HG03378 (cell line): ENCODE results near the gene TRIM5.
"Not testable (repeated sequence)": the region's sequence is repeated elsewhere in the genome, so short reads cannot be mapped to it uniquely, and the experiment has no call there.

Experiments used
- ATAC-seq: cut with Tn5 transposase; IDR thresholded peaks from one replicate; pipeline ENCODE4 v1.9.1; 2021; ENCODE audit warnings: mild to moderate bottlenecking, moderate library complexity; ENCODE audit not compliant: unreplicated experiment

Gene TRIM5, protein sequence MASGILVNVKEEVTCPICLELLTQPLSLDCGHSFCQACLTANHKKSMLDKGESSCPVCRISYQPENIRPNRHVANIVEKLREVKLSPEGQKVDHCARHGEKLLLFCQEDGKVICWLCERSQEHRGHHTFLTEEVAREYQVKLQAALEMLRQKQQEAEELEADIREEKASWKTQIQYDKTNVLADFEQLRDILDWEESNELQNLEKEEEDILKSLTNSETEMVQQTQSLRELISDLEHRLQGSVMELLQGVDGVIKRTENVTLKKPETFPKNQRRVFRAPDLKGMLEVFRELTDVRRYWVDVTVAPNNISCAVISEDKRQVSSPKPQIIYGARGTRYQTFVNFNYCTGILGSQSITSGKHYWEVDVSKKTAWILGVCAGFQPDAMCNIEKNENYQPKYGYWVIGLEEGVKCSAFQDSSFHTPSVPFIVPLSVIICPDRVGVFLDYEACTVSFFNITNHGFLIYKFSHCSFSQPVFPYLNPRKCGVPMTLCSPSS

GRCh38 chr11:5684646-5685362, at the start of gene TRIM5:
Gene TRIM5, minus strand, starts transcription at chr11:5685074. Its CDS starts 4,897 bp downstream, at chr11:5680177.
- ATAC-seq, result peak; percentile 70

DNA sequence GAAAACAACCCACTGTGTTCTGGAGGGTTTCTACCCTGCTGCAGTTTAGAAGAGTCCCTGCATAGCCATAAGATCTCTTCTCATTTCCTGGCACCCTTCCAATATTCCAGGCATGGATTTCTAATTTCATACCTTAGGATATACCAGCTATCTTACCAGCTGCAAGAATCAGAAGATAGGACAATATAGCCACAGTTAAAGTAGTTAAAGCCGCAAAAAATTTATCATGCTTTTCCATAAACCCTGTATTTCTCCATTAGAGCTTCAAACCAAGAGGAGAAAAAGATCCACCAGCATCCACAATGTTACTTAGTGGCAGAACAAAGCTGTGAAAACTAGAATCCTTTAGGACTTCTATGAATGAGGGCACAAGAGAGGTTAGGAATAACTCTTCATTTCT, 42.8 kb upstream of the TRIM5 start:
- ATAC-seq, result no peak

GRCh38 chr11:5726351-5726750, 41.5 kb upstream of the TRIM5 start:
- ATAC-seq, result no peak

GRCh38 chr11:5722622-5723021, 37.7 kb upstream of the TRIM5 start:
- no peak for ATAC-seq

DNA sequence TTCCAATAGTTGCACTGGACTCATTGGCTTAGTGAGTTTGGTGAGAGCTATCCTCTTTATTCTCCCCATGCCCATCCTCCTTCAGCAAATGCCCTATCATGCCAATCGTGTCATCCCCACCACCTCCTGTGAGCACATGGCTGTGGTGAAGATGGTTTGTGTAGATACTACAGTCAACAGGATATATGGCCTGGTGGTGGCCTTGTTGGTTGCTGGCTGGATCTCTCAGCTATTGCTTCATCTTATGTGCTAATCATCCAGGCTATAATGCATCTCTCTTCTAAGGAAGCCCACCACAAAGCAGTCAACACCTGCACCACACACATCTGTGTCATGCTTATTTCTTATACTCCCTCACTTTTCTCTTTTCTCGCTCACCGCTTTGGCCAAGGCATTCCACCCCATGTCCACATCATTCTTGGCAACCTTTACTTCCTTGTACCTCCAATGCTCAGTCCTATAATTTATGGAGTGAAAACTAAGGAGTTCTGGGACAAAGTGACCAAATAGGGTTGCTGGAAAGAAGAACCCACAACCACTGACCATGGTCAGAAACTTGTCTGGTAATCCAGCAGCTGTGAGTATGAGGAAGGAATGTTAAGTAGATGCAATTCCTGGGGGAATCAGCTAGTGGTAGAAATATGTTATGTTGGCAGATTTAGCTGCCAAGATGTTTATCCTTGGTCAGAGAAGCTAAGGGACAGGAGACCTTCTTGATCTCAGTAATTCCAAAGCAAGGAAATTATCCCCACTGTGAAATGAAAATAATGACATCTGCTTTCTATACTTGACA, 35.0 kb upstream of the TRIM5 start:
- no peak for ATAC-seq

DNA sequence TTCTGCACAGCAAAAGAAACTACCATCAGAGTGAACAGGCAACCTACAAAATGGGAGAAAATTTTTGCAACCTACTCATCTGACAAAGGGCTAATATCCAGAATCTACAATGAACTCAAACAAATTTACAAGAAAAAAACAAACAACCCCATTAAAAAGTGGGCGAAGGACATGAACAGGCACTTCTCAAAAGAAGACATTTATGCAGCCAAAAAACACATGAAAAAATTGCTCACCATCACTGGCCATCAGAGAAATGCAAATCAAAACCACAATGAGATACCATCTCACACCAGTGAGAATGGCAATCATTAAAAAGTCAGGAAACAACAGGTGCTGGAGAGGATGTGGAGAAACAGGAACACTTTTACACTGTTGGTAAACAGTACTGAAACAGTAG, 31.6 kb upstream of the TRIM5 start:
- ATAC-seq, result not testable (repeated sequence)

- no peak for ATAC-seq
Observed at GRCh38 chr11:5713695-5714094, 28.8 kb upstream of the TRIM5 start.

GRCh38 chr11:5712507-5712906, 27.6 kb upstream of the TRIM5 start:
- no peak for ATAC-seq

GRCh38 chr11:5705688-5706087, 20.8 kb upstream of the TRIM5 start:
- no peak for ATAC-seq

GRCh38 chr11:5703741-5704536, 19.1 kb upstream of the TRIM5 start:
- peak; percentile 84 for ATAC-seq

DNA sequence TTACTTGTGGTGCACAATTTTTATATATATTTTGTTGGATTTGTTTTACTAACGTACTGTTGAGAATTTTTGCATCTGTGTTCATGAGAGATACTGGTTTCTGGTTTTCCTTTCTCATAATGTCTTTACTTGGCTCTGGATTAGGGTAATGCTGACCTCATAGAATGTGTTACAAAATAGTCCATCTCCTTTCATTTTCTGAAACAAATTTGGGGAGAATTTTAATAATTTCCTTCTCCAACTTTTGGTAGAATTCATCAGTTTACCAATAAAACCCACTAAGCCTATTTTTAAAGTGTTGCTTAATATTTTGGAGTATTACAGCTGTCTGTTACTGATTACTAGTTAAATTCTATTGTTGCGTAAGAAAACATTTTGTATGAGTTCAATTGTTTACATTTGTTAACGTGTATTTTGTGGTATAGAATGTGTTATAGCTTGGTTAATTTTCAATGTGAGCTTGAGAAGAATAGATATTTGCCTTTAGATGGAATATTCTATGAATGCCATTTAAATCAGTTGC, 16.2 kb upstream of the TRIM5 start:
- ATAC-seq, result no peak

DNA sequence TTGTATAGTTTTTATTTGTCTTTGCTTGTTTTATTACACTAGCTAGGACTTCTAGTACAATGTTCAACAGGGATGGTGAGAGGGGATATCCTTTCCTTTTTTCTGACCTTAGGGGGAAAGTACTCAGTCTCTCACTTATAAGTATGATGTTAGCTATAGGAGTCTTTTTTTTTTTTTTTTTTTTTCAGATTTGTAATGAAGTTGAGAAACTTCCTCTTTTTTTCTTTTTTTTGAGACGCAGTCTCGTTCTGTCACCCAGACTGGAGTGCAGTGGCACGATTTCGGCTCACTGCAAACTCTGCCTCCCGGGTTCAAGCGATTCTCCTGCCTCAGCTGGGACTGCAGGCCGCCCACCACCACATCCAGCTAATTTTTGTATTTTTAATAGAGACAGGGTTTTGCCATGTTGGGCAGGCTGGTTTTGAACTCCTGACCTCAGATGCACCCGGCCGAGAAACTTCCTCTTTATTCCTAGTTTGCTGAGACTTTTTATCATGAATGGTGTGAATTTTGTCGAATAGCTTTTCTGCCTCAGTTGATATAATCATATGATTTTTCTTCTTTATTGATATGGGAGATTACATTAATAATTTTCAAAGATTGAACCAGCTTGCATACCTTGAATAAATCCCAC, 15.7 kb upstream of the TRIM5 start:
- ATAC-seq, result no peak

GRCh38 chr11:5698281-5698680, 13.4 kb upstream of the TRIM5 start:
- no peak for ATAC-seq

DNA sequence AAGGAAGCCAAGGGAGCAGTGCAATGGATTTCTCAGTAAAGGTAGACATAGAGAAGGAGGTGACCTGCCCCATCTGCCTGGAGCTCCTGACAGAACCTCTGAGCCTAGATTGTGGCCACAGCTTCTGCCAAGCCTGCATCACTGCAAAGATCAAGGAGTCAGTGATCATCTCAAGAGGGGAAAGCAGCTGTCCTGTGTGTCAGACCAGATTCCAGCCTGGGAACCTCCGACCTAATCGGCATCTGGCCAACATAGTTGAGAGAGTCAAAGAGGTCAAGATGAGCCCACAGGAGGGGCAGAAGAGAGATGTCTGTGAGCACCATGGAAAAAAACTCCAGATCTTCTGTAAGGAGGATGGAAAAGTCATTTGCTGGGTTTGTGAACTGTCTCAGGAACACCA, 11.3 kb upstream of the TRIM5 start:
- no peak for ATAC-seq

GRCh38 chr11:5695580-5695979, 10.7 kb upstream of the TRIM5 start:
- ATAC-seq, result no peak

- no peak for ATAC-seq
Observed at GRCh38 chr11:5694642-5695041, 9.8 kb upstream of the TRIM5 start.

DNA sequence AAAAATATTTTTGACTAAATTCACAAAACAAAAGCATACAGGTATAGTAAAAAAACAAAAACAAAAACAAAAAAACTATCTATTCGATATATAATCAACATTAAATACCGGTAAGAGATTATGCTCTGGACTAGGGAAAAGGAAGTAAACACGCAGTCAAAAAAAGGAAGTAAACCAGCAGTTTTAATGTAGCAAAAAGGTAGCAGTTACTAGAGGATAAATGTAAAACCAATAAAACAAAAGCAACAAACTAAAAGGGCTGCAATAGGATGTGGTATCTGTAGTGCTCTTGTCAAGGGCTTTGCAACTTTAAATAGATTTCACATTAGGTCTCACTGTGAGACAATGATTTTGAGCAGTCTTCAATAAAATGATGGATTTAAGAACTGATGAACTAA, 7.1 kb upstream of the TRIM5 start:
- no peak for ATAC-seq

GRCh38 chr11:5691238-5691963, 6.5 kb upstream of the TRIM5 start:
- not testable (repeated sequence) for ATAC-seq

DNA sequence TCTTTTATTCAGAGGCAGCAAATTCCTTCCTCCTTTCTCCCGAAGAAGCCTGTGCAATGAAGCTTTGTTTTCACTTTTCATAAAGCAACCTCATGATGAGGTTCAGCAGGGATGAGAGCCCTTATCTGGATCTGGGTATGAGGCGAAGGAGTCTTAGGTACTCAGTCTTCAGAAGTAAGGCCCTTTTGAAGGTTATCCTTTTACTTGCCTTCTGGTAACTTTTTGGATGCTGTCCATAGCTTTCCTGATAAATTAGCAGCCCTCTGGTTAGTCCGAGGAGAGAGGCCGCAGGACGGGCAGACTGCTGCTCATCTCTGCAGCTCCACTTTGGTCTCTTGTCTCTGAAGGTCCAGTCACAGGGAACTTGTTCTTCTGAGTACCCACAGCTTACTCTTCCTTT, 5.9 kb upstream of the TRIM5 start:
- ATAC-seq, result no peak
